ENCODE measurements around the gene METAP1. TPM values are rescaled to one million over a fixed set of nuclear protein-coding genes. Genes with fewer than 3 reads are reported as not detected.

Gene METAP1
- total RNA-seq, 1 donor from 2014 or later, result 31.5 TPM

- no peak overlapping the region for H3K4me3 ChIP-seq
- H3K27me3 ChIP-seq (ENCODE audit: low read depth), result no peaks in the 10 kb centered on the region
- ATAC-seq, result no peak
- intact Hi-C loops (cut with DNase I), result no loop called here
- no peak overlapping the region for H3K27ac ChIP-seq
- H3K4me1 ChIP-seq, result no peaks in the 10 kb centered on the region
- peaks cover 8% of the 10 kb centered on the region for H3K36me3 ChIP-seq
- no peak for DNase-seq
- peaks cover 14% of the 10 kb centered on the region for H3K9me3 ChIP-seq
- TF ChIP-seq CTCF (IDR thresholded peaks at IDR 0.05), result no peak
Observed at GRCh38 chr4:99038213-99038612, 42.7 kb downstream of the METAP1 start.

GRCh38 chr4:99043346-99043745, 47.8 kb downstream of the METAP1 start:
- intact Hi-C loops (cut with DNase I), result no loop called here
- Histone ChIP-seq H3K4me1 (no peaks in the 10 kb centered on the region), H3K36me3 (peaks cover 21% of the 10 kb centered on the region), H3K27ac (no peak overlapping the region), H3K4me3 (no peak overlapping the region), H3K9me3 (peaks cover 5% of the 10 kb centered on the region), H3K27me3 (ENCODE audit: low read depth) (no peaks in the 10 kb centered on the region)
- no peak for TF ChIP-seq CTCF (IDR thresholded peaks at IDR 0.05)
- no peak for ATAC-seq
- no peak for DNase-seq

GRCh38 chr4:99047710-99048109, 52.2 kb downstream of the METAP1 start:
- peaks cover 52% of the 10 kb centered on the region for H3K36me3 ChIP-seq
- ATAC-seq, result no peak
- H3K9me3 ChIP-seq, result no peaks in the 10 kb centered on the region
- TF ChIP-seq CTCF (IDR thresholded peaks at IDR 0.05), result no peak
- intact Hi-C loops (cut with DNase I), result no loop called here
- H3K27me3 ChIP-seq (ENCODE audit: low read depth), result no peaks in the 10 kb centered on the region
- DNase-seq, result no peak
- H3K4me1 ChIP-seq, result no peaks in the 10 kb centered on the region
- H3K27ac ChIP-seq, result no peak overlapping the region
- H3K4me3 ChIP-seq, result no peak overlapping the region

GRCh38 chr4:99052902-99053301, 57.4 kb downstream of the METAP1 start:
- H3K9me3 ChIP-seq, result no peaks in the 10 kb centered on the region
- no peak overlapping the region for H3K4me3 ChIP-seq
- no peak overlapping the region for H3K27ac ChIP-seq
- H3K36me3 ChIP-seq, result peaks cover 49% of the 10 kb centered on the region
- no peaks in the 10 kb centered on the region for H3K27me3 ChIP-seq (ENCODE audit: low read depth)
- no peak for TF ChIP-seq CTCF (IDR thresholded peaks at IDR 0.05)
- ATAC-seq (no peak), DNase-seq (no peak)
- intact Hi-C loops (cut with DNase I), result no loop called here
- H3K4me1 ChIP-seq, result peaks cover 16% of the 10 kb centered on the region

GRCh38 chr4:99054428-99054994, 59.0 kb downstream of the METAP1 start:
- H3K27ac ChIP-seq, result no peak overlapping the region
- intact Hi-C loops (cut with DNase I), result no loop called here
- no peak for DNase-seq
- no peak overlapping the region for H3K4me3 ChIP-seq
- H3K4me1 ChIP-seq, result peaks cover 16% of the 10 kb centered on the region
- H3K27me3 ChIP-seq (ENCODE audit: low read depth), result no peaks in the 10 kb centered on the region
- no peaks in the 10 kb centered on the region for H3K9me3 ChIP-seq
- peak; percentile 34 to 49 for ATAC-seq
- TF ChIP-seq CTCF (IDR thresholded peaks at IDR 0.05), result no peak
- peaks cover 44% of the 10 kb centered on the region for H3K36me3 ChIP-seq
